SK-N-SH (cell line): Measurements from ENCODE around the gene LPGAT1. TPM values are rescaled to one million over a fixed set of nuclear protein-coding genes. Genes with fewer than 3 reads are reported as not detected.

Experiments used
- CTCF ChIA-PET: fragments of 300-600, 350-600 bp; formaldehyde crosslinking; extraction: SDS; loops from one replicate; lab custom pipeline; 2021; lab: Yijun Ruan, JAX
- POLR2A ChIA-PET: fragments of 350-600 bp; sonication (Branson Sonifier 250); formaldehyde crosslinking; extraction: SDS; loops from one replicate; lab custom pipeline; 2020; ENCODE audit warnings: antibody characterized with exemption, inconsistent platforms; lab: Yijun Ruan, JAX
- DNase-seq: peaks from one replicate; pipeline ENCODE4 v3.0.0; 2012
- H2AFZ ChIP-seq: fragments of 200-600 bp; sonication (generic); 2 replicates; pipeline ENCODE4 v1.8.1; 2016; ENCODE audit warnings: antibody characterized with exemption, mild to moderate bottlenecking, low read depth
- H3F3A ChIP-seq: fragments of 200-600 bp; sonication (generic); replicated peaks from 2 replicates; pipeline ENCODE3; 2016; ENCODE audit warnings: antibody characterized with exemption, mild to moderate bottlenecking; ENCODE audit not compliant: insufficient read depth
- H3K27ac ChIP-seq, 2 experiments: fragments of 200-500 bp in 1 of 2; fragments of 200-600 bp in 1 of 2; sonication (Bioruptor generic) in 1 of 2; sonication (generic), shearing (Covaris generic) in 1 of 2; 2 replicates each; pipeline versions ENCODE4 v1.5.1 to v1.6.1; 2014 to 2016; ENCODE audit warnings: low read depth in 2 of 2, inconsistent platforms in 1 of 2, low read length in 1 of 2, mild to moderate bottlenecking in 1 of 2, mixed read lengths in 1 of 2
- H3K27me3 ChIP-seq: fragments of 200-600 bp; sonication (generic), shearing (Covaris generic); 2 replicates; pipeline ENCODE4 v1.6.1; 2016; ENCODE audit warnings: mixed run types; ENCODE audit not compliant: insufficient read depth
- H3K36me3 ChIP-seq, 2 experiments: fragments of 200-500 bp in 1 of 2; fragments of 200-600 bp in 1 of 2; sonication (Bioruptor generic) in 1 of 2; sonication (generic) in 1 of 2; replicated peaks in 1 of 2; 2 replicates each; pipeline versions ENCODE3 to v1.5.1; 2014 to 2016; ENCODE audit warnings: low read length in 1 of 2, mild to moderate bottlenecking in 1 of 2; ENCODE audit not compliant: insufficient read depth in 2 of 2, control insufficient read depth in 1 of 2
- H3K4me1 ChIP-seq, 2 experiments: fragments of 200-500 bp in 1 of 2; fragments of 200-600 bp in 1 of 2; sonication (Bioruptor generic) in 1 of 2; sonication (generic), shearing (Covaris generic) in 1 of 2; 2 replicates each; pipeline versions ENCODE4 v1.5.1 to v1.6.1; 2014 to 2016; ENCODE audit warnings: low read depth in 1 of 2, low read length in 1 of 2, mixed run types in 1 of 2; ENCODE audit not compliant: insufficient read depth in 2 of 2, control insufficient read depth in 1 of 2
- H3K4me2 ChIP-seq: fragments of 200-600 bp; sonication (generic), shearing (Covaris generic); 2 replicates; pipeline ENCODE4 v1.6.1; 2017; ENCODE audit warnings: mixed run types
- H3K4me3 ChIP-seq, 2 experiments: fragments of 200-500 bp in 1 of 2; fragments of 200-600 bp in 1 of 2; sonication (Bioruptor generic) in 1 of 2; sonication (generic), shearing (Covaris generic) in 1 of 2; 2 replicates each; pipeline versions ENCODE4 v1.5.1 to v1.8.1; 2014 to 2016; ENCODE audit warnings: low read depth in 2 of 2, inconsistent platforms in 1 of 2, low read length in 1 of 2, mild to moderate bottlenecking in 1 of 2, mixed read lengths in 1 of 2, moderate library complexity in 1 of 2
- H3K79me2 ChIP-seq: fragments of 200-600 bp; sonication (generic); 2 replicates; pipeline ENCODE4 v1.8.1; 2017; ENCODE audit warnings: mild to moderate bottlenecking; ENCODE audit not compliant: insufficient read depth
- H3K9ac ChIP-seq: fragments of 200-600 bp; sonication (generic); 2 replicates; pipeline ENCODE4 v1.6.1; 2017; ENCODE audit warnings: mixed run types
- H3K9me2 ChIP-seq: fragments of 200-600 bp; sonication (generic); 2 replicates; pipeline ENCODE4 v1.6.1; 2017; ENCODE audit warnings: mixed run types
- H3K9me3 ChIP-seq: fragments of 200-600 bp; sonication (generic); 2 replicates; pipeline ENCODE4 v1.6.1; 2017; ENCODE audit warnings: mixed run types, mild to moderate bottlenecking, moderate library complexity
- H4K20me1 ChIP-seq: fragments of 200-600 bp; sonication (generic); 2 replicates; pipeline ENCODE4 v1.6.1; 2017; ENCODE audit warnings: mild to moderate bottlenecking, mixed run types; ENCODE audit not compliant: insufficient read depth
- EP300 ChIP-seq, 2 experiments: IDR thresholded peaks; 2 replicates each; pipeline versions ENCODE4 v1.4.0 to v1.6.1; 2012; ENCODE audit warnings: borderline replicate concordance in 1 of 2, low read depth in 1 of 2, low read length in 1 of 2
- FOXM1 ChIP-seq: IDR thresholded peaks from 2 replicates; pipeline ENCODE4 v1.4.0; 2012; ENCODE audit warnings: low read depth, mild to moderate bottlenecking
- JUND ChIP-seq: IDR thresholded peaks from 2 replicates; pipeline ENCODE4 v1.4.0; 2012
- MXI1 ChIP-seq: IDR thresholded peaks from 2 replicates; pipeline ENCODE4 v1.6.1; 2012; ENCODE audit warnings: mild to moderate bottlenecking, low read depth, low read length, improper control_type of control experiment
- NRF1 ChIP-seq: IDR thresholded peaks from 2 replicates; pipeline ENCODE4 v1.6.1; 2012; ENCODE audit warnings: low read depth, mild to moderate bottlenecking, low read length
- RCOR1 ChIP-seq: fragments of 150-350 bp; IDR thresholded peaks from 2 replicates; pipeline ENCODE4 v1.6.1; 2017; ENCODE audit warnings: antibody characterized with exemption, low read length
- RFX5 ChIP-seq: IDR thresholded peaks from 2 replicates; pipeline ENCODE4 v1.6.1; 2012; ENCODE audit warnings: mild to moderate bottlenecking, improper control_type of control experiment, low read length
- RXRA ChIP-seq: IDR thresholded peaks from 2 replicates; pipeline ENCODE4 v1.4.0; 2012; ENCODE audit warnings: low read depth, mild to moderate bottlenecking, borderline replicate concordance
- SIN3A ChIP-seq: IDR thresholded peaks from 2 replicates; pipeline ENCODE4 v1.6.1; 2012; ENCODE audit warnings: low read depth, mild to moderate bottlenecking, low read length, moderate library complexity, borderline replicate concordance
- TAF1 ChIP-seq: IDR thresholded peaks from 2 replicates; pipeline ENCODE4 v1.6.1; 2012; ENCODE audit warnings: low read depth, mild to moderate bottlenecking, low read length, moderate library complexity, borderline replicate concordance
- TCF12 ChIP-seq: IDR thresholded peaks from 2 replicates; pipeline ENCODE4 v1.4.0; 2012
- USF1 ChIP-seq: IDR thresholded peaks from 2 replicates; pipeline ENCODE4 v1.4.0; 2012; ENCODE audit warnings: low read depth, borderline replicate concordance
- USF2 ChIP-seq: fragments of 150-350 bp; IDR thresholded peaks from 2 replicates; pipeline ENCODE4 v1.6.1; 2017; ENCODE audit warnings: antibody characterized with exemption, low read length, low read depth, borderline replicate concordance
- YY1 ChIP-seq: IDR thresholded peaks from 2 replicates; pipeline ENCODE4 v1.4.0; 2012; ENCODE audit warnings: low read depth, mild to moderate bottlenecking
- ZBTB33 ChIP-seq: IDR thresholded peaks from 2 replicates; pipeline ENCODE4 v1.4.0; 2012; ENCODE audit warnings: low read depth, borderline replicate concordance
- WGBS: methylation state at CpG from one replicate; pipeline ENCODE4 v1.1.6; 2017; ENCODE audit warnings: low lambda C conversion rate; 5-methylcytosine and 5-hydroxymethylcytosine counted together
- polyA plus RNA-seq, 3 experiments: library from polyadenylated mRNA; depleted of rRNA; stranded (reverse); fragments of >200 nt; gene quantifications; 2 replicates each; pipeline ENCODE4 v1.2.3, GENCODE V29; 2012
- TF ChIP-seq, protein P1 (sequence below): IDR thresholded peaks from 2 replicates; pipeline ENCODE4 v1.6.1; 2012; ENCODE audit warnings: mild to moderate bottlenecking, low read depth, low read length, moderate library complexity
- TF ChIP-seq, protein P2 (sequence below): fragments of 200-600 bp; sonication (generic); IDR thresholded peaks from 2 replicates; pipeline ENCODE4 v1.6.1; 2017; ENCODE audit warnings: antibody characterized with exemption, mild to moderate bottlenecking, moderate library complexity

Gene LPGAT1
- polyA plus RNA-seq, 1 of the 3 experiments (the other 2 are of a cell fraction): 4.8 TPM

DNA sequence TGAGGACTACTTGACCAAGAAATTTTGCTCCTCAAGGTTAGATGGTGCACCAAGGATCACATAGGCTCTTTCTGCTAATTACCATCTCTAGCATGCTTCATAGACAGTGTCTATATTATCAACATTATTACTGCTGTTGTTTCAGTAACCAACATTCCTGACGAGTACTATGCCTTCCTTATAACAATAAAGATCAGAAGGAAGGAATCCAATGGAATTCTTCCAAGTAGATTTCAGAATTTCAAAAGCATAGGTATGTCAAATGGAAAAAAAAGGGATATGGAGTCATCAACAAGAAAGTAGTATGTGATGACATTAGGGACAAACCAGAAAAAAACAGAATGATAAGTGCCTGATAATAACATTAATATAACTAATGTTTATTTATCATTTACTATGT lies 39.6 kb upstream of the LPGAT1 start:
- Histone ChIP-seq H3K9ac (no peak overlapping the region), H3K27me3 (no peaks in the 10 kb centered on the region), H3K4me3 (no peak overlapping the region), H3K9me3 (no peaks in the 10 kb centered on the region), H3K9me2 (no peaks in the 10 kb centered on the region), H3K4me1 (no peaks in the 10 kb centered on the region)
- POLR2A ChIA-PET: no interaction called here
- no peak for TF ChIP-seq FOXM1
- TF ChIP-seq SIN3A: no peak
- no peak for TF ChIP-seq MXI1
- TF ChIP-seq RFX5: no peak
- TF ChIP-seq USF1: no peak
- no peak for TF ChIP-seq EP300 (IDR thresholded peaks at IDR 0.05; ENCODE audit: borderline replicate concordance in 1 of 2, low read depth in 1 of 2, low read length in 1 of 2)
- TF ChIP-seq JUND: no peak
- TF ChIP-seq NRF1: no peak
- TF ChIP-seq, all 33 proteins: peak for 0
- CTCF ChIA-PET: no interaction called here
- DNase-seq: no peak
- Histone ChIP-seq H4K20me1 (no peaks in the 10 kb centered on the region), H3F3A (no peaks in the 10 kb centered on the region), H2AFZ (no peak overlapping the region), H3K4me2 (no peak overlapping the region), H3K79me2 (no peaks in the 10 kb centered on the region), H3K27ac (no peak overlapping the region), H3K36me3 (no peaks in the 10 kb centered on the region)
- 59% methylated on average over 1 of the region's 1 CpG for WGBS

DNA sequence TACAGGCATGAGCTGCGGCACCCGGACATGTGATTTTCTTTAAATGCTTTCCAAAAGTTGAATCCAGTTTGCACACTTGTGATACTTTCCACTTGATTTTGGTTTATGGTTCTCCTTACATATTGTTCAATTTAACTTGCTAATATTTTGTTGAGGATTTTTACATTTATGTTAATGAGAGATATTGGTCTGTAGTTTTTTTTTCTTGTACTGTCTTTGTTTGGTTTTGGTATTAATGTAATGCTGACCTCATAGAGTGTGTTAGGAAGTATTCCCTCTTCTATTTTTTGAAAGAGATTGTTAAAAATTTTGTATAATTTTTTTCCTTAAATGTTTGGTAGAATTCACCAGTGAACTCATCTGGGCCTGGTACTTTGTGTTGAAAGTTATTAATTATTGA lies 34.6 kb upstream of the LPGAT1 start:
- H3K36me3 ChIP-seq: no peaks in the 10 kb centered on the region
- no peaks in the 10 kb centered on the region for H4K20me1 ChIP-seq
- H3F3A ChIP-seq: no peaks in the 10 kb centered on the region
- no peaks in the 10 kb centered on the region for H3K9me2 ChIP-seq
- 97% methylated on average over 2 of the region's 2 CpGs for WGBS
- CTCF ChIA-PET: interaction anchor here (1.2 kb wide), 1 partner anchor 167 kb away, joined by 5 read pairs; no protein-coding TSS in a partner anchor
- no peak overlapping the region for H3K4me3 ChIP-seq
- H3K27ac ChIP-seq: no peak overlapping the region
- H3K4me1 ChIP-seq: no peaks in the 10 kb centered on the region
- DNase-seq: no peak
- no peaks in the 10 kb centered on the region for H3K9me3 ChIP-seq
- no peak overlapping the region for H3K4me2 ChIP-seq
- POLR2A ChIA-PET: no interaction called here
- no peak overlapping the region for H2AFZ ChIP-seq
- H3K27me3 ChIP-seq: no peaks in the 10 kb centered on the region
- H3K79me2 ChIP-seq: no peaks in the 10 kb centered on the region
- TF ChIP-seq YY1: no peak
- TF ChIP-seq RXRA: no peak
- TF ChIP-seq TAF1: no peak
- TF ChIP-seq, protein P1, sequence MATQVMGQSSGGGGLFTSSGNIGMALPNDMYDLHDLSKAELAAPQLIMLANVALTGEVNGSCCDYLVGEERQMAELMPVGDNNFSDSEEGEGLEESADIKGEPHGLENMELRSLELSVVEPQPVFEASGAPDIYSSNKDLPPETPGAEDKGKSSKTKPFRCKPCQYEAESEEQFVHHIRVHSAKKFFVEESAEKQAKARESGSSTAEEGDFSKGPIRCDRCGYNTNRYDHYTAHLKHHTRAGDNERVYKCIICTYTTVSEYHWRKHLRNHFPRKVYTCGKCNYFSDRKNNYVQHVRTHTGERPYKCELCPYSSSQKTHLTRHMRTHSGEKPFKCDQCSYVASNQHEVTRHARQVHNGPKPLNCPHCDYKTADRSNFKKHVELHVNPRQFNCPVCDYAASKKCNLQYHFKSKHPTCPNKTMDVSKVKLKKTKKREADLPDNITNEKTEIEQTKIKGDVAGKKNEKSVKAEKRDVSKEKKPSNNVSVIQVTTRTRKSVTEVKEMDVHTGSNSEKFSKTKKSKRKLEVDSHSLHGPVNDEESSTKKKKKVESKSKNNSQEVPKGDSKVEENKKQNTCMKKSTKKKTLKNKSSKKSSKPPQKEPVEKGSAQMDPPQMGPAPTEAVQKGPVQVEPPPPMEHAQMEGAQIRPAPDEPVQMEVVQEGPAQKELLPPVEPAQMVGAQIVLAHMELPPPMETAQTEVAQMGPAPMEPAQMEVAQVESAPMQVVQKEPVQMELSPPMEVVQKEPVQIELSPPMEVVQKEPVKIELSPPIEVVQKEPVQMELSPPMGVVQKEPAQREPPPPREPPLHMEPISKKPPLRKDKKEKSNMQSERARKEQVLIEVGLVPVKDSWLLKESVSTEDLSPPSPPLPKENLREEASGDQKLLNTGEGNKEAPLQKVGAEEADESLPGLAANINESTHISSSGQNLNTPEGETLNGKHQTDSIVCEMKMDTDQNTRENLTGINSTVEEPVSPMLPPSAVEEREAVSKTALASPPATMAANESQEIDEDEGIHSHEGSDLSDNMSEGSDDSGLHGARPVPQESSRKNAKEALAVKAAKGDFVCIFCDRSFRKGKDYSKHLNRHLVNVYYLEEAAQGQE: no peak
- TF ChIP-seq RCOR1: no peak
- TF ChIP-seq ZBTB33: no peak
- no peak for TF ChIP-seq USF2
- no peak for TF ChIP-seq RFX5
- no peak for TF ChIP-seq TCF12
- TF ChIP-seq, protein P2, sequence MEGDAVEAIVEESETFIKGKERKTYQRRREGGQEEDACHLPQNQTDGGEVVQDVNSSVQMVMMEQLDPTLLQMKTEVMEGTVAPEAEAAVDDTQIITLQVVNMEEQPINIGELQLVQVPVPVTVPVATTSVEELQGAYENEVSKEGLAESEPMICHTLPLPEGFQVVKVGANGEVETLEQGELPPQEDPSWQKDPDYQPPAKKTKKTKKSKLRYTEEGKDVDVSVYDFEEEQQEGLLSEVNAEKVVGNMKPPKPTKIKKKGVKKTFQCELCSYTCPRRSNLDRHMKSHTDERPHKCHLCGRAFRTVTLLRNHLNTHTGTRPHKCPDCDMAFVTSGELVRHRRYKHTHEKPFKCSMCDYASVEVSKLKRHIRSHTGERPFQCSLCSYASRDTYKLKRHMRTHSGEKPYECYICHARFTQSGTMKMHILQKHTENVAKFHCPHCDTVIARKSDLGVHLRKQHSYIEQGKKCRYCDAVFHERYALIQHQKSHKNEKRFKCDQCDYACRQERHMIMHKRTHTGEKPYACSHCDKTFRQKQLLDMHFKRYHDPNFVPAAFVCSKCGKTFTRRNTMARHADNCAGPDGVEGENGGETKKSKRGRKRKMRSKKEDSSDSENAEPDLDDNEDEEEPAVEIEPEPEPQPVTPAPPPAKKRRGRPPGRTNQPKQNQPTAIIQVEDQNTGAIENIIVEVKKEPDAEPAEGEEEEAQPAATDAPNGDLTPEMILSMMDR: no peak
- TF ChIP-seq SIN3A: no peak
- TF ChIP-seq, all 33 proteins: peak for 0
- H3K9ac ChIP-seq: no peak overlapping the region
